ENCODE measurements around the gene ATP5PD.
"Not testable (repeated sequence)": the region's sequence is repeated elsewhere in the genome, so short reads cannot be mapped to it uniquely, and the experiment has no call there.

The ATP5PD gene

GRCh38 chr17:75048249-75048878, 1.6 kb upstream of the ATP5PD start:
- no peak for DNase-seq

DNA sequence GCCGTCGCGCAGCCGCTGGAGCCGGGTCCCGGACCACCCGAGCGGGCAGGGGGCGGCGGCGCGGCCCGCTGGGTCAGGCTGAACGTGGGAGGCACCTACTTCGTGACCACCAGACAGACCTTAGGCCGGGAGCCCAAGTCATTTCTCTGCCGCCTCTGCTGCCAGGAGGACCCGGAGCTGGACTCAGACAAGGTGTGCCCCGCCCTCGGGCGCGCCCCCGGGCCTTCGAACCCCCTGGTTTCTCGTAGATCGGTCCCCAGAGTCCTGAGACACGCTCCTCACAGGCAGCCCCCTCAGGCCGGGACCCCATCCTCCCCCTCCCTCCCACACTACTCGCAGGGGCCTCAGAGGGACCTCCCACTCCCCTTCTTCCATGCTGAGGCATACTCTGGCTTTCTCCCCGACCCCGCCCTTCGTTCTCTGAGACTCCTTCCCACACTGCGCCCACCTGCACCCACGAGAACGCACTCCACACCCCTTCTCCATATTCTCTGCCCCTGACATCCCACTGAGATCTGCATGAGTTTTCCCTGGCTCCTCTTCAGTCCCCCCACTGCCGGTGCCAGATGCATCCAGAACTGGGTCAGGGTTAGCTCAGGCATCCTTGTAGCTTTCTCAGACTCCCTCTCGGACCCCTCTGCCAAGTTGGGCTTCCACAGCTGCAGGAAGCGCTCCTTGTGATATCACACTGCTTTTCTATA, 779 bp upstream of the ATP5PD start:
- peak; percentile 47 for DNase-seq

- peak; percentile 62 for DNase-seq
These were observed 793 bp downstream of the ATP5PD start for GRCh38 chr17:75045946-75046406.

- no peak for DNase-seq
These were observed 2.1 kb downstream of the ATP5PD start for GRCh38 chr17:75044716-75045115.

DNA sequence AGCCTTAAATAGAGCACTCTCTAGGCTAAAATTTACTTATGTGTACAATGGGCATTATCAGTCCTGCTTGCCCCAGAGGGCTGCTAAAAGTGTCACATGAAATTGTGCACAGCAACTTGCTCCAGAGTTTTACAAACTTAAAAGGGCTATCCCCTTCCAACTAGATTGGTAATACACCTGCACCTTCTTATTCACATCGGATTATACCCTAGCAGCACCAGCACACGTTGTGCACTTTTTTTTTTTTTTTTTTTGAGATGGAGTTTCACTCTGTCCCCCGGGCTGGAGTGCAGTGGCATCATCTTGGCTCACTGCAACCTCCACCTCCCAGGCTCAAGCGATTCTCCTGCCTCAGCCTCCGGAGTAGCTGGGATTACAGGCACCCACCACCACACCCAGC, 3.0 kb downstream of the ATP5PD start:
- not testable (repeated sequence) for DNase-seq

GRCh38 chr17:75041656-75042280, 5.0 kb downstream of the ATP5PD start:
- no peak for DNase-seq

GRCh38 chr17:75039238-75039637, 7.5 kb downstream of the ATP5PD start:
- no peak for DNase-seq

DNA sequence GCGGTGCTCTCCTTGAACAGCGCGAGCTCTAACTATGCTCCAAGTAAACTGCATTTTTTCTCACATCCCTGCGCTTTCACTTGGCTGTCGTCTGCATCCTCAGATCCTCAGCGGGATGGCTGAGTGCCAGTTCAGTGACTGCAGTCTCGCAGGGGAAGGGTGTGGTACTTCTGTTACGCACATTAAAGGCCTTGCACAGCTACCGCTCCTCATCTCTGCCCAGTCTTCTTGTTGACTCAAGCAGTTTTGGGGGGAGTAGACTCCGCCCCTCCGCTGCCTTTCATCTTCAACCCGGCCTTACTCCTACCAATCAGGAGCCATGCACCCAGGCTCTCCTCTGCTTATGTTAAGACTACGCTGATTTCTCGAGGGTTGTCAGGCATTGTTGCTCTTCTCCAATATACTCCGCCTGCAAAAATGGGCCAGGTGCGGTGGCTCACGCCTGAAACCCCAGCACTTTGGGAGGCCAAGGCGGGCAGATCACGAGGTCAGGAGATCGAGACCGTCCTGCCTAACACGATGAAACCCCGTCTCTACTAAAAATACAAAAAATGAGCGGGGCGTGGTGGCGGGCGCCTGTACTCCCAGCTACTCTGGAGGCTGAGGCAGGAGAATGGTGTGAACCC, 10.0 kb downstream of the ATP5PD start:
- DNase-seq = peak; percentile 81

GRCh38 chr17:75034236-75034908, 12.4 kb downstream of the ATP5PD start:
- peak; percentile 99 for DNase-seq

DNA sequence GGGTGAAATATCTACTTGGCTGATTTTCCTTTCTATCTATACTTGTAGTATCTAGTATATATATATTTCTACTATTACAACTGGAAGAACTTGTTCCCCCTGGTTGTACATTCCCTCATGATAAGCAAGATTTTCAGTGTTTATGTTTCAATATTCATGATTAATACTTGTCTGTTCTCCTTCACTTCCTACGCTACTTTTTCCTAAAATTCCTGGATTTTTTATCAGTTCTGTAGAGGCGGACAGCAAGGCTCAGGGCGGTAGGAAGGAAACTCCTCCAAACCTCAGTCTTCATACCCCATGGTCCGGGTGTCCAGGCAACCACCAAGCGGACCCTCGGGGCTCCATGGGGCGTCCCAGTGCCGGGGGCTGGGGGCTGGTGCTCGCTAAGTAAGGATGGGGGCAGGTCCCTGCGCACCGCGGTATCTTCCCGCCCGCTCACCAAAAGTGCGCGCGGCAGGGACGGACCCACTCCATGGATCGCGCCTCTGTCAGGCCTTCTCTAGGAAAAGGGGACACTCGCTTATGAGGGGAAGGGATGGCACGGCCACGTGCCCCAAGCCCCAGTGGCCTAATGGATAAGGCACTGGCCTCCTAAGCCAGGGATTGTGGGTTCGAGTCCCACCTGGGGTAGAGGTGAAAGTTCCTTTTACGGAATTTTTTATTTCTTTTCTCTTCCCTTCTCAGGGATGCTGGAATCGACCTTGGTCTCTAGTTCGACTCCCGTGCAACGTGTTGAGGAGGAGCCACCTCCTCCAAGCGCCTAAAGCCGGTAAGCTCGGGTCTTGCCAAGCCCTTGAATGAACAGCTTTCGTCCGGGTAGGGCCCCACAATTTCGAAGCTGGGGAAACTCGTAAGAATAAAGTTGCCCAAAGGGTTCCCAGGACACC, 13.2 kb downstream of the ATP5PD start:
- peak; percentile 100 for DNase-seq

DNA sequence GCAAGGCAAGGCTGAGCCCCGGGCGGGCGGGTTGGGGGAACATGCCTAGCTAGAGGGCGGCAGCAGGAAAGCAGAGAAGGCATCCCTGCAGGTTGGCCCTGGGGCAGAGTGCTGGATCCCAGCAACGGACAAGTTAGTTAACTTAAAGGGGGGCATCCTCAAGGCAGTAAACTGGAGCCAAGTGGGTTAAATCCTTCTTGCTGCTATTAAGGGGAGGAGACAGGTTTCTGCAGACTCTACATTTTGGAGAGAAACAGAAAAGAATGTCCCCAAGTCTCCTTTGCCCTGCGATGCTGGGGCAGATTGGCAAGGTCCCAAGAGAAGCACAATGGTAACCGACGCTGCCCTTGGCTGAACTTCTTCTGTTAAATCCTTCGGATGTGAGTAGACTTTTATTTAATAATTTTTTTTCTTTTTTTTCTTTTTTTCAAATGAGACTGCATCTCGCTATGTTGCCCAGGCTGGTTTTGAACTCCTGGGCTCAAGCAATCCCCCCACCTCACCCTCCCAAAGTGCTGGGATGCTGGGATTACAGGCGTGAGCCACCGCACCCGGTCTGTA, 14.0 kb downstream of the ATP5PD start:
- no peak for DNase-seq

DNA sequence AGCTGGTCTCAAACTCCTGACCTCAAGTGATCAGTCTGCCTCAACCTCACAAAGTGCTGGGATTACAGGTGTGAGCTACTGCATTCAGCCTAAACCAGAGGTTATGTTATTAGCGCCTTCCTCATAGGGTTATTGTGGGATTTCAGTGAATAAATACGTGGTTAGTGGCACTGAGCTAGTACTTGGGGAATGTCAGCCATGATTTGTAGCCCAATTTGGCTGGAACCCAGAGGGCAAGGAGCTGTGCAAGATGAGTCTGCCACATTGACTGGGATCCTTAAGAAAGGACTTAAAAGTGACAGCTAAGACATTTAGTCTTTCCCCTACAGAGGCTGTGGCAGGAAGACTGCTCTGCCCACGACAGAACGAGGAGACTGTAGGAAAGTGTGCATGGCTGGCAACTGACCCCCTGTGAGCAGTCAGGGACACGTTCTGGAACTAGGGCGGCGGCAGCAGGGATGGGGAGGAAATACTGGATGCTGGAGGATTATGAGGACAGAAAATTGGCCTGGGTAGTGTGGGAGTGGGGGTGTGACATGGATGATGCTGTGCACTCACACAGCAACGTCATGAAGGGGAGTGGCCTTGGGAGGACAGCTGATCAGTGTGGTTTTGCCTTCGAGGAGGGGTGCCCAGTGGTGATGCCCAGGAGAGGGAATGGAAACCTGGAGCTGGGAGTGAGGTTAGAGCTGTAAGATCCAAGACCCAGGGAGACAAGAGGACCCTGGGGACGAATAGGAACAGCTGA, 14.6 kb downstream of the ATP5PD start:
- DNase-seq = peak; percentile 78

DNA sequence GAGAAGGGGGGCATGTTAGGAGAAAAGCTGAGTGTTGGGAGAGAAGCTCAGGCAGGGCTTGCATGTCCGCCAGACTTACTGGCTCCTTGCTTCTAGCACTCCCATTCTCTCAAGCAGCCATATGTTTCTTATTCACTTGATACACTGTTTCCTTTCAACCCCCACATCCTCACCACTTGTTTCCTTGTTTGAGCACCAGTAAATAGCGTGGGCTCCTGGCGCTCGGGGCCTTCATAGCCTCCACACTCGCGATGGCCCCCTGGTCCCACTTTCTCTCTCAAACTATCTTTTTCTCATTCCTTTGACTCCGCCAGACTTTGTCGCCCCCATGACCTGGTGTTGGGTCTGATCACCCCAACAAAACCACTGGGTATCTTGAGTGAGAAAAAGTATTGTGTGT, 16.6 kb downstream of the ATP5PD start:
- DNase-seq = no peak

- not testable (repeated sequence) for DNase-seq
These were observed 20.1 kb downstream of the ATP5PD start for GRCh38 chr17:75026650-75027049.

DNA sequence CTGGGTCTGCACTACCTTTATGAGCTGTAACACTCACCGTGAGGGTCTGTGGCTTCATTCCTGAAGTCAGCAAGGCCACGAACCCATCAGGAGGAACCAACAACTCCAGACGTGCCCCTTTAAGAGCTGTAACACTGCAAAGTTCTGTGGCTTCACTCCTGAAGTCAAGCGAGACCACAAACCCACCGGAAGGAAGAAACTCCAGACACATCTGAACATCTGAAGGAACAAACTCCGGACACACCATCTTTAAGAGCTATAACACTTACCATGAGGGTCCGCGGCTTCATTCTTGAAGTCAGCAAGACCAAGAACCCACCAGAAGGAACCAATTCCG, 21.4 kb downstream of the ATP5PD start:
- not testable (repeated sequence) for DNase-seq

DNA sequence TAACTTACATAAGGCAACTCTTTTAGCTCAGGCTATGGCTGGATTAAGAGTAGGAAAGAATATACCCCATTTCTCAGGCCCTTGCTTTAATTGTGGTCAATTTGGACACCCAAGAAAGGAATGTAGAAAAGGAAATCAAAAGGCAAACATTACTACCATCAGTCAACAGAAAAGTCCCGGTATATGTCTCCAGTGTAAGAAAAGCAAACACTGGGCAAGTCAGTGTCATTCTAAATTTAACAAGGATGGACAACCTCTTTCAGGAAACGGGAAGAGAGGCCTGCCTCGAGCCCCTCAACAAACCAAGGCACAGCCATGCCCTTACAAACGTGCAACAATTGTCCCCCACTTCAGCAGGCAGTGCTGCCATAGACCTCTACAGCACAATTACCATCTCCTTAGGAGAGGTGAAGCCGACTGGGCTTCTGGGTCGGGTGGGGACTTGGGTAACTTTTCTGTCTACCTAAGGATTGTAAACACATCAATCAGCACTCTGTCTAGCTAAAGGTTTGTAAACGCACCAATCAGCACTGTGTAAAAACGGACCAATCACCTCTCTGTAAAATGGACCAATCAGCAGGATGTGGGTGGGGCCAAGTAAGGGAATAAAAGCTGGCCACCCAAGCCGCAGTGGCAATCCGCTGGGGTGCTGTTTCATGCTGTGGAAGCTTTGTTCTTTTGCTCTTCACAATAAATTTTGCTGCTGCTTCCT, 21.9 kb downstream of the ATP5PD start:
- DNase-seq = peak; percentile 60

DNA sequence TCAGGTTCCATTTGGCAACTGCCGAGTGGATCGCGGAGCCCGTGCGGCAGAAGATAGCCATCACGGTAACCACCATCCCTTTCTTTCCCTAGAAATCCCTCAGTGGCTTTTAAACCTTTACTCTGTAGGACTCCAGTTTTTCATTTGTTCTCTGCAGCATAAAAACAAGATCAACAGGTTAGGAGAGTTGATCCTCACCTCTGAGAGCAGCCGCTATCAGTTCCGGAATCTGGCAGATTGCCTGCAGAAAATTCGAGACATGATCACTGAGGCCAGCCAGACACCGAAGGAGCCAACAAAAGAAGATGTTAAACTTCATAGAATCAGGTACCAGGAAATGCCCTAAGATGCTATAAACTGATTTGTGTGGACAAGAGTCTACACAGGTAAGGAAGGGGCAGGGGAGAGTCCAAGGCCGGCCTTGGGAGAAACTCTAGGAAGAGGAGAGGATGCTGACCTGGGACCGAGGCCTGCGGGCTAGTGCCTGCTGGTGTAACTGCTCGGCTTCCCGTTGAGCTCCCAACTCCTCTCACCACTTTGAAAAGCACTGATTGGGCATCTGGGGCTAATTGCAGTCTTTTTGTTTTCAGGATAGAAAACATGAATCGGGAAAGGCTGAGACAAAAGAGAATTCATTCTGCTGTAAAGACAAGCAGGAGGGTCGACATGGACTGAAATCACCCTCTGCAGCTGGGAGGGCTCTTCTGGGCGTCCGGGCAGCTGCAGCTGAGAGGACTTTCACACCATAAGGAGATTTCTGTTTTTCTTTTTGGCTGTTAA, 26.2 kb downstream of the ATP5PD start:
- no peak for DNase-seq

- no peak for DNase-seq
These were observed 27.1 kb downstream of the ATP5PD start for GRCh38 chr17:75019710-75020109.

DNA sequence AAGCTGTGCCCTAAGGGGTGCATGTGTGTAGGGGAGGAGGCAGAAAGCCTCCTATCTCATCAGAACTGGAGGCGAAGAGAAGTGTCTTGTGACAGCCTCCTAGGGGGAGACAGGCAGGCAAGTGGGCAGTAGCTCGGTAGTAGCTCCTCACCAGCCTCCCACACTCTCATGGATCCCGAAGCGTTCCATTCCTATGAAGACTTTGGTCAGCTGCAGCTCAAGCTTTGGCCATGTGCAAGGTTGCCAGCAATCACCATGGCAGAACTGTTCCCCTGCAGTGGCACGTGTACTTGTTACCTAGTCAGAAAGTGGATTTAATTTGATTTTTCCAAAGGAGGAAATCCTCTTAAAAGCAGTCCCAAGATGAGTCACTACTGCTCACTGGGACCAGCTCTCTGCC, 27.6 kb downstream of the ATP5PD start:
- no peak for DNase-seq

Data from stimulated activated CD8-positive, alpha-beta memory T cell treated with anti-CD3 and anti-CD28 coated beads, Interleukin-4, amount 100 ng/mL, for 48 hours (primary cell).